MM.1S (cell line): ENCODE data around the gene ADNP.

ENCODE experiments used
- DNase-seq: peaks from one replicate; pipeline ENCODE4 v3.0.0-alpha.2; 2015
- H2AFZ ChIP-seq: fragments of 300-600 bp; sonication (generic); 2 replicates; pipeline ENCODE4 v1.6.0; 2016; ENCODE audit warnings: antibody characterized with exemption, low read length
- H3F3A ChIP-seq: fragments of 300-600 bp; sonication (generic); 2 replicates; pipeline ENCODE4 v1.6.1; 2016; ENCODE audit warnings: mild to moderate bottlenecking, antibody characterized with exemption, low read length, moderate library complexity, mixed read lengths; ENCODE audit not compliant: insufficient read depth
- H3K27ac ChIP-seq: fragments of 300-600 bp; sonication (generic); 2 replicates; pipeline ENCODE4 v1.5.1; 2016; ENCODE audit warnings: mild to moderate bottlenecking, low read length
- H3K27me3 ChIP-seq: fragments of 300-600 bp; sonication (generic); replicated peaks from 2 replicates; pipeline ENCODE4 v1.6.0; 2016; ENCODE audit warnings: low read length; ENCODE audit not compliant: insufficient read depth
- H3K36me3 ChIP-seq: fragments of 300-600 bp; sonication (generic); replicated peaks from 2 replicates; pipeline ENCODE4 v1.6.1; 2016; ENCODE audit warnings: mild to moderate bottlenecking, low read length, mixed read lengths; ENCODE audit not compliant: insufficient read depth
- H3K4me1 ChIP-seq: fragments of 300-600 bp; sonication (generic); 2 replicates; pipeline ENCODE4 v1.6.1; 2016; ENCODE audit warnings: low read length, mixed read lengths
- H3K4me2 ChIP-seq: fragments of 300-600 bp; sonication (generic); 2 replicates; pipeline ENCODE4 v1.6.0; 2016; ENCODE audit warnings: low read depth, low read length
- H3K4me3 ChIP-seq: fragments of 300-600 bp; sonication (generic); 2 replicates; pipeline ENCODE4 v1.5.1; 2016; ENCODE audit warnings: low read length, mixed read lengths
- H3K79me2 ChIP-seq: fragments of 300-600 bp; sonication (generic); 2 replicates; pipeline ENCODE4 v1.6.1; 2016; ENCODE audit warnings: mixed run types, low read length, mixed read lengths
- H3K9ac ChIP-seq: fragments of 300-600 bp; sonication (generic); 2 replicates; pipeline ENCODE4 v1.6.1; 2016; ENCODE audit warnings: low read length, mixed read lengths
- H3K9me2 ChIP-seq: fragments of 300-600 bp; sonication (generic); replicated peaks from 2 replicates; pipeline ENCODE4 v1.6.1; 2016; ENCODE audit warnings: mild to moderate bottlenecking, low read length, mixed read lengths; ENCODE audit not compliant: insufficient read depth
- H3K9me3 ChIP-seq: fragments of 300-600 bp; sonication (generic); replicated peaks from 2 replicates; pipeline ENCODE4 v1.6.1; 2016; ENCODE audit warnings: mild to moderate bottlenecking, low read length, mixed read lengths; ENCODE audit not compliant: insufficient read depth
- H4K20me1 ChIP-seq: fragments of 300-600 bp; sonication (generic); 2 replicates; pipeline ENCODE4 v1.6.1; 2016; ENCODE audit warnings: mild to moderate bottlenecking, low read length, moderate library complexity, mixed read lengths; ENCODE audit not compliant: insufficient read depth
- EZH2 ChIP-seq: fragments of 300-600 bp; sonication (generic); optimal IDR thresholded peaks from 2 replicates; pipeline ENCODE3; 2017; ENCODE audit warnings: low read depth, mild to moderate bottlenecking, antibody characterized with exemption, low read length, mixed read lengths
- EZH2phosphoT487 ChIP-seq: fragments of 300-600 bp; sonication (generic); IDR thresholded peaks from 2 replicates; pipeline ENCODE4 v1.6.1; 2018; ENCODE audit warnings: antibody characterized with exemption, low read length
- TF ChIP-seq, protein P1 (sequence below): fragments of 300-600 bp; sonication (generic); IDR thresholded peaks from 2 replicates; pipeline ENCODE4 v1.5.1; 2016; ENCODE audit warnings: antibody characterized with exemption, low read length, mixed read lengths

The ADNP gene

DNA sequence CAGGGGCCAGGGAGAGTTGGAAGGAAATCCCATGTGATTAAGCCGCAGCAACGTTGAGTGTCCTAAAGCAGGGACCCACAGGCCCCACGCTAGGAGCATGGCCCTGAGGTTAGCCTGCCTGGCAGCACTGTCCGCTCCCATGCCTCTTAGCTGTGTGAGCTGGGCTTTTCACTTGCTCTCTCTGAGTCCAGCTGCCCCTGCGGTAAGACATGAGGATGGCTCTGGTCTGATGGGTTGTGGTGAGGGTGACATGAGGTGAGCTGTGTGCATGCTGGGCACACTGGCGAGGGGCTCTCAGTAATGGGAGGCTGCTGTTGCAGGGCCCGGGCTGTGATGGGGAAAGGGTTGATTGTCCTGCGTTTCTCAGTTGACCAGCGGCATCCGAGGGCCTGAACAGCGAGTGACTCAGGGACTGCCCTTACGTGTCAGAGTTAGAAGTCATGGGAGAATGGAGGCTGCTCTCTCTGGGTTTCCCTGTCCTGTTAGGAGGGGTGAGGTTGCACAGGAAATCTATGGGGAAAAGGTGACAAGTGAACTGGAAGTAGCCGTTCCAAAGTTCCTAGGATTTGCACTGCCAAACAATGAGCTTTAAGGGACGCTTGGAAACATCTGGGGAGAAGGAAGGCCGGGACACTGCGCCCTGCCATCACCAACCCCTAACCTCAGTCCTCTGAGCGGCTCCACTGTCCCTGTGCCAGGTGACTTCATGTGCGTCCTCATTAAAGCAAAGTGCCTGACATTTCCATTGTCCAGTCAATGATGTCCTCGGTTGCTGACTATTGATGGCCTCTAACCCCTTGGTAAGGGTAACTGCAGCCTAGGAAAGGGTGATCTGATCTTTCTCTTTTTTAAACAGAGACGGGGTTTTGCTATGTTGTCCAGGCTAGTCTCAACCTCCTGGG is 51.3 kb downstream of the ADNP start:
- no peaks in the 10 kb centered on the region for H3K36me3 ChIP-seq
- H3K4me1 ChIP-seq = no peaks in the 10 kb centered on the region

DNA sequence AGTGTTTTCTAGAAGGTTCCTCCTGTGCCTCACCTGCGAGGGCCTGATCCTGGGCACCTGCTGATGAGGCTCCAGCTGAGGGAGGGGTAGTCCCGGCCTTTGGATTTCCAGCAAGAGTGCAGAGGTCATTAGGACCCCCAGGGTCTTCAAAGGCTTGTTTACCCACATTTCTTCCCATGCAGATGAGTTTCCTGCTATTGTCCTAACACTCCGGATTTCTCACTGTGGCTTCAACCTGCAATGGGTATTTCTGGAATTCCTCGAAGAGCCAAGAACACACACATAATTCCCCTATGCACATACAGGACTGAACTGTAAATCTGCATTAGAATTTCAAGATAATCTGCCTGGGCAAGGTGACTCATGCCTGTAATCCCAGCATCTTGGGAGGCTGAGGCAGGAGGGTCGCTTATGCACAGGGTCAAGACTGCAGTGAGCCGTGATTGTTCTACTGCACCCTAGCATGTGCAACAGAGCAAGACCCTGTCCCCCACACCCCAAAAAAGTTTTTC is 53.9 kb downstream of the ADNP start:
- Histone ChIP-seq H3K4me3 (no peak overlapping the region), H3K36me3 (no peaks in the 10 kb centered on the region), H3K9me2 (no peaks in the 10 kb centered on the region)

More for the DNA sequence above, 51.3 kb downstream of the ADNP start:
- H3K9ac ChIP-seq = no peak overlapping the region
- H4K20me1 ChIP-seq = no peaks in the 10 kb centered on the region
- H3K4me2 ChIP-seq = no peak overlapping the region
- no peak overlapping the region for H3K27ac ChIP-seq
- no peaks in the 10 kb centered on the region for H3K79me2 ChIP-seq
- TF ChIP-seq, protein P1, sequence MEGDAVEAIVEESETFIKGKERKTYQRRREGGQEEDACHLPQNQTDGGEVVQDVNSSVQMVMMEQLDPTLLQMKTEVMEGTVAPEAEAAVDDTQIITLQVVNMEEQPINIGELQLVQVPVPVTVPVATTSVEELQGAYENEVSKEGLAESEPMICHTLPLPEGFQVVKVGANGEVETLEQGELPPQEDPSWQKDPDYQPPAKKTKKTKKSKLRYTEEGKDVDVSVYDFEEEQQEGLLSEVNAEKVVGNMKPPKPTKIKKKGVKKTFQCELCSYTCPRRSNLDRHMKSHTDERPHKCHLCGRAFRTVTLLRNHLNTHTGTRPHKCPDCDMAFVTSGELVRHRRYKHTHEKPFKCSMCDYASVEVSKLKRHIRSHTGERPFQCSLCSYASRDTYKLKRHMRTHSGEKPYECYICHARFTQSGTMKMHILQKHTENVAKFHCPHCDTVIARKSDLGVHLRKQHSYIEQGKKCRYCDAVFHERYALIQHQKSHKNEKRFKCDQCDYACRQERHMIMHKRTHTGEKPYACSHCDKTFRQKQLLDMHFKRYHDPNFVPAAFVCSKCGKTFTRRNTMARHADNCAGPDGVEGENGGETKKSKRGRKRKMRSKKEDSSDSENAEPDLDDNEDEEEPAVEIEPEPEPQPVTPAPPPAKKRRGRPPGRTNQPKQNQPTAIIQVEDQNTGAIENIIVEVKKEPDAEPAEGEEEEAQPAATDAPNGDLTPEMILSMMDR = no peak
- H3K9me3 ChIP-seq = no peaks in the 10 kb centered on the region
- H3K4me3 ChIP-seq = no peak overlapping the region
- H3K9me2 ChIP-seq = no peaks in the 10 kb centered on the region
- H3F3A ChIP-seq = no peaks in the 10 kb centered on the region; the same call in 1 of the 2 replicates
- H3K27me3 ChIP-seq = no peaks in the 10 kb centered on the region
- no peak overlapping the region for H2AFZ ChIP-seq
- no peak for DNase-seq

DNA sequence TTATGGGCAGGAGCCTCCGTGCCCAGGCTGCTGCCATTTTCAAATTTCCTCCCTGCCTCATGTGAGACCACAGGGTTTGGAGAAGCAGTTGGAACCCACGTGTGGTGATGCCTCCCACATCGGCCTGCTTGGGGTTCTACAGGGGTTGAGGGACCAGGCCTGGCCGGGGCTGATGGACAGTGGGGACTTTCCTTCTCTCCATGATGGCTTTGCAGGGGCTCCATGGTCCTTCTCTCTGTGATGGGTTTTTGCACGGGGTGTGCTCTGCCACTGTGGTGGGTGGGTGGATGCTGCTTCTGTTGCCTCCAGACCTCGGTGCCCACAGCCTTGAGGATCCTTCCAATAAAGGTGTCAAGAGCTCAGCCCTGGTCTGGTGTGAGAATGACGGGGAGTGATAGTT is 54.4 kb downstream of the ADNP start:
- TF ChIP-seq, protein P1 = no peak
- TF ChIP-seq EZH2phosphoT487 (no peak), EZH2 (no peak)
- Histone ChIP-seq H3K4me2 (no peak overlapping the region), H3K9me3 (no peaks in the 10 kb centered on the region), H4K20me1 (no peaks in the 10 kb centered on the region), H3K4me1 (no peaks in the 10 kb centered on the region), H3K27ac (no peak overlapping the region), H3K27me3 (no peaks in the 10 kb centered on the region), H3K36me3 (no peaks in the 10 kb centered on the region), H3K9ac (no peak overlapping the region), H3F3A (no peaks in the 10 kb centered on the region), H3K79me2 (no peaks in the 10 kb centered on the region), H3K4me3 (no peak overlapping the region), H3K9me2 (no peaks in the 10 kb centered on the region), H2AFZ (no peak overlapping the region)
- no peak for DNase-seq

More for the DNA sequence above, 53.9 kb downstream of the ADNP start:
- H4K20me1 ChIP-seq = no peaks in the 10 kb centered on the region
- no peak overlapping the region for H3K27ac ChIP-seq
- DNase-seq = no peak
- H3K4me1 ChIP-seq = no peaks in the 10 kb centered on the region
- no peak overlapping the region for H2AFZ ChIP-seq
- TF ChIP-seq, protein P1 = no peak
- TF ChIP-seq EZH2phosphoT487 (no peak), EZH2 (no peak)
- H3K79me2 ChIP-seq = no peaks in the 10 kb centered on the region
- no peaks in the 10 kb centered on the region for H3F3A ChIP-seq
- H3K27me3 ChIP-seq = no peaks in the 10 kb centered on the region
- H3K4me2 ChIP-seq = no peak overlapping the region
- H3K9me3 ChIP-seq = no peaks in the 10 kb centered on the region
- H3K9ac ChIP-seq = no peak overlapping the region
